ENCODE measurements around the gene UACA.

The UACA gene

DNA sequence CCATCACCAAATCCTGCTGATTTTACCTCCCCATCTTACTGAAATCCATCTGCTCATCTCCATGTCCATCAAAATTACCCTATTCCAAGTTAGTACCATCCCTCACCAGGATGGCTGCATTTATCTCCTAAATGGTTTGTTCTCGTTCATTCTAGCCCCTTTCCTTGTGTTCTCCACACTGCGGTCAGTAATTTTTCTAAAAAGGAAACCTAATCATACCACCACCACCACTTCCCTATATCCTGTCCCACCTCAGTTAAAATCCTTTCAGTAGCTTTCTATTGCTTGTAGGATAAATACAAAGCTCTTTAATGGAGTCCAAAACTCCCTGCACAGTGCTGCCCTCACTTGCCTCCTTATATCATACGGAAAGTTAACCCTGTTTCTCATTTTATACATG lies 51.1 kb downstream of the UACA start:
- no peak for DNase-seq (ENCODE audit: low read depth)

GRCh38 chr15:70710714-70711113 lies 52.6 kb downstream of the UACA start:
- DNase-seq (ENCODE audit: low read depth), result no peak

- no peak for DNase-seq (ENCODE audit: low read depth)
Measured at GRCh38 chr15:70708839-70709238, 54.5 kb downstream of the UACA start.

DNA sequence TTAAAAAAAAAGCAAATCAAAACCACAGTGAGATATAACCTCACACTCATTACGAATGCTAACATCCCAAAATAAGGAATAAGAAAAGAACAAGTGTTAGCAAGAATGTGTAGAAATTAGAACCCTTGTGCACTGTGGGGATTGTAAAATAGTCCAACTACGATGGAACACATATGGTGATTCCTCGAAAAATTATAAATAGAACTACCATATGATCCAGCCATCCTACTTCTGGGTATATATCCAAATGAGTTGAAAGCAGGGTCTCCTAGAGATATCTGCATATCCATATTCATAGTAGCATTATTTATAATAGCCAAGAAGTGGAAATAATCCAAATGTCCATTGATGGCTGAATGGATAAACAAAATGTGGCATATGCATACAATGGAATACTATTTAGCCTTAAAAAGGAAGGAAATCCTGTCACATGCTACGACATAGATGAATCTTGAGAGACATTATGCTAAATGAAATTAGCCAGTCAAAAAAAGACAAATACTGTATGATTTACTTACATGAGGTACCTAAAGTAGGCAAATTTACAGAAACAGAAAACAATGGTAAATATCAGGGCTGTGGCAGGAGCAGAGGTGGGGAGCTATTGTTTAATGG lies 55.6 kb downstream of the UACA start:
- DNase-seq (ENCODE audit: low read depth), result no peak

- DNase-seq (ENCODE audit: low read depth), result no peak
Measured at GRCh38 chr15:70704731-70705130, 58.6 kb downstream of the UACA start.

DNA sequence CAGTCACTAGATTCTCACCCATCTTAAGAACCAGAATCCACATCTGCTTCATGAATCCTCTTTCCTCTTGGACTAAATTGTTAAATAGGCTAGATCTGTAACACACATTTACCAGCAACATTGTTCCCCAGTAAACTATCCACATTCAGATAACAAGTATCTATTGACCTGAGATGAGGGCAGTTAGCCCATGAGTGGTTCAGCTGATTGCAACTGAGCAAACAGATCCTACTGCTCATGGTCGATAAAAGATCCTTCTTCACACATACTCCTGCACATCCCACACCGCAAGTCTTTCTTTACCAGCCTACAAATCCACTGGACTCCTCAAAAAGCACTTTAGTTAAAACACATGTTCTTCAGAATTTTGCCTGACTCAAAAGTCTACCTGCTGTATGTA lies 59.2 kb downstream of the UACA start:
- no peak for DNase-seq (ENCODE audit: low read depth)

GRCh38 chr15:70703096-70703878 lies 60.1 kb downstream of the UACA start:
- DNase-seq (ENCODE audit: low read depth), result peak; percentile 70

GRCh38 chr15:70702584-70702983 lies 60.8 kb downstream of the UACA start:
- DNase-seq (ENCODE audit: low read depth), result peak; percentile 23

DNA sequence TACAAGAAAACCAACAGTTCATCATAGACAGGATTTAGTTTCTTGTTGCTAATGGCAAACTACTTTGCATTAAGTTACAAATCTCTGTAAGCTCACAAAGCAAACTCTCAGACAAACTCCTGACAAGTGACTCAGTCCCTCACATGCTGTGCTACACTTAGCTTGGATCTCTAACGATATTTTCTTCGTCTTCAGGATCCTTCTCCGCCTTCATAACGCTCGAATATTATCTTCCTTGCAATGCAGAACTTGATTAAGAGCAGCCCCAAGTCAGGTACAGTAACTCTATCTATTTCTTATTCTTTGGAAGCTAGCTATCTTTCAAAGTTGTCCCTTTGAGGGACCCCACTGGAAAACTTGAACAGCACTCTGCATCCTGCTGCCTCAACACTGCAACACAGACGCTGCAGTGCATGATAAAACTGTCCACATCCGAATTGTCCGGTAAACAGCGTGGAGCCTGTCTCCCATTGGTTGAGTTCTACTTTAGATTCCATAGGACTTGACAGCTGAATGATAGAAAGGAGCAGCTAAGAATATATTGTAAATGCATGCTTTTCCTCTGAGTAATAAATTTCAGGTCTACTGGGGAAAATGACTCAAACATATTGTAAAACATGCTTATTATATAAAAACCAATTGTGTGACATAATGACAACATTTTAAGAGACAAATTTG lies 61.3 kb downstream of the UACA start:
- DNase-seq (ENCODE audit: low read depth), result peak; percentile 87

DNA sequence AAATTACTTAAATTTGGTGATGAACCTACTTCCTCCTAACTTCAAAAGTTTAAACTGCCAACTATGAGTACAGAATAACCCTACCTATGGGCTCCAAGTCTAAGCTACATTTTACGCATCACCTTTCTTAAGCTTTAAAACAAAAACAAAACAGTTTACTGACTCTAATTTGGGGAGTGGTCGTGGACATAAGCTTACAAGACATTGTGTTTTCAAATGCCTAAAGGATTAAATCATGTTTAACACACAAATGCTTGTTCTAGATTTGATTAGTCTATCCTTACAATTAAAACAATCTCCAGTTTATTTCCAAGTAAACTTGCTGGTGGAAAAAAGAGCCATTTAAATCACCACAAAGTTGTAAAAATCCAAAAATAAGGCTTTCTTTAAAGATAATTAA lies 62.2 kb downstream of the UACA start:
- DNase-seq (ENCODE audit: low read depth), result no peak

- DNase-seq (ENCODE audit: low read depth), result no peak
Measured at GRCh38 chr15:70699890-70700289, 63.5 kb downstream of the UACA start.

GRCh38 chr15:70698836-70699390 lies 64.4 kb downstream of the UACA start:
- DNase-seq (ENCODE audit: low read depth), result no peak

- no peak for DNase-seq (ENCODE audit: low read depth)
Measured at GRCh38 chr15:70698426-70698825, 64.9 kb downstream of the UACA start.

DNA sequence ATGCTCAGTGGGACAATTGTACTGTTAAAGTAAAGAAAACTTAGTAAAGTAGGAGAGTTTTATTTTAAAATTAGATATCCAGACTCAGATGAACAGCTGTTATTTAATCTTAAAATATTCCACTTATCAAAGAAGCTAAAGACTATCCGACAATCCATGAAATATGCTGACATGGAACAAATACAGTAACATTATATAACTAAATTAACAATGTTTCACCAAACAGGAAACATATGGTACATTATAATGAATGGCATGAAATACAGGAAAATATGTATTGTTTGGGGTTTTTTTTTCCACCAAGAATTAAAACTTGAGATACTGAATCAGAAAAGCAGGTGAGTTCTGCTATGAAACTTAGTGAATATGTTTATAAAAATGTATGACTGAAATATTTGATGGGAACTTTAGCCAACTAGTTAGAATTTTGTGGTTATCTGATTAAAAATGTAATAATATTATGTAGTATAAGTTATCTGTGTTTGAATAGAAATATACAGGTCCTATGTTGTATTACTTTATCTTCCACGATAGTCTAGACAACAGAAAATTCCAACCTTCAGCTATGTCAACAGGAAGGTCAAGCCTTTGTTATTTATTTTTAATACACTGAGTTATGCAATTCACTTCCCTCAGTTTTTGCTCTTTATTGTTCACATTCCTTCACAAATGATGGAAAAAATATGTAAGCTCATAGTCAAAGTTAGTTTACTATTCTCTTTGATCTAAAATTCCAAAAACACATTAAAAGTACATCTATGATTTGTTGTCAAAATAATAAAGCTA lies 72.7 kb downstream of the UACA start:
- DNase-seq (ENCODE audit: low read depth), result no peak

GRCh38 chr15:70690021-70690420 lies 73.3 kb downstream of the UACA start:
- no peak for DNase-seq (ENCODE audit: low read depth)

DNA sequence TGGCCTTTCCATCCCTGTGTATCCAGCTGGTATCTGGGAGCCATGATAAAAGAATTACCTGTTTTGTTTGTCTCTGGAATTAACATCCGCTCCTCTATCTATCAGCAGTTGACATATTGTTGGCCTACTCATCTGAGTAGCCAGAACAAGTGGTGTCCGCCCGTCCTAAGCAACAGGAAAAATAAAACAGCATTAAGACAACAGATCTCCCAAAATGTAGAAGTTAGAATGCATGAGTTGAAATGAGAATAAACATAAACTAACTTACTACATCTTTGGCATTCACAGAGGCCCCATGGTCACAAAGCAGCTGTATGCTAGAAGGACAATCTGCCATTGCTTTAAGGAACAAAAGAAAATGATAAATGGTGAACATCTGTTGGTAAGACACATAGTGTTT lies 75.9 kb downstream of the UACA start:
- no peak for DNase-seq (ENCODE audit: low read depth)

DNA sequence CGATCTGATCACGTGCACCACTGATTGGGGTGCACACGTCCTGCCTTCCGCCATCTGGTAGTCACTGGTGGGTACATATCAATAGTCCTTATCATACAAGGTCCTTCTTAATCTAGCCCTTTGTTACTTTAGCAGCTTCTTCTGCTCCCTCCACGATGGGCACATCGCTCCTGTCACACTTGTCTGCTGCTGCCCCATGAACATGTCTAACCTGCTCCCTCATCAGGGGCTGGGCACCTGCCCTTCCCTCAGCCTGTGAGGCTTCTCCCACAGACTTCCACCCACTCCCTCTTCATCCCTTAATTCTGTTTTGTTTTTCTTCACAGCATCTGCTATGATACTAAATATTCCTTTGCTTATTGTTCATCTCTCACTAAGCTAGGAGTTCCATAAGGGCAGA lies 82.5 kb downstream of the UACA start:
- DNase-seq (ENCODE audit: low read depth), result no peak

DNA sequence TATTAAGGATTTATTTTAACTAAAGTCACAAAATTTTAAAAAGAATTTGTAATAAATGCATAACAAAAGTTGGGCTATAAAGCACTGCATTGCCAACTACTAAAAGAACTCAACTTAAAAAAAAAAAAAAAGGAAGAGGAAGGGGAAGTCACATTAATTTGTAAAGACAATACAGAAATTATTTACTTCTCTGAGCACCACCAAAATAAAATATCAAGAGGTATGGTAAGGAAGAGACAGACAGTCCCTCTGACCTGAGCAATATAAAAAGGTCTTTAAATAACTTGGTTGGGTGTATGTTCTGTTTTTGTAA lies 83.5 kb downstream of the UACA start:
- no peak for DNase-seq (ENCODE audit: low read depth)

GRCh38 chr15:70672081-70672480 lies 91.3 kb downstream of the UACA start:
- DNase-seq (ENCODE audit: low read depth), result no peak

DNA sequence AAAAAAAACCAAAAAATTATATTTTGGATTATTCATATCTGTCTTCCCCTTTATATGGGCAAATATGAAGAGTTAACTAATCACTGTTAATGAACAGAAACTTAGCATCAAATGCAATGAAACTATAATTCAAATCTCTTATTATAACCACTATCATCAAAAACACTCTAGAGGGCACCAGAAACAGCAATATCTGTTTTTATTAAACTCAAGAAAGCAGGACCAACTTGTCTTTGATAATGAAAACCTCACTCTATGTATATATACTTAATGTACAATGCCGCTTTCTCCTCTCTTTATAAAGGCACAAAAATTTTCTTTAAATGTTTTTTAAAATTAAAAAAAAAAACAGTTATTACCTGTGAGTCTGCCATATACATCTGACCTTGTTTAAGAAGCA lies 92.7 kb downstream of the UACA start:
- no peak for DNase-seq (ENCODE audit: low read depth)

GRCh38 chr15:70669966-70670658 lies 93.2 kb downstream of the UACA start:
- no peak for DNase-seq (ENCODE audit: low read depth)

All from ELR (cell line).